Calu3 (cell line): Measurements from ENCODE around the gene NT5C. TPM values are rescaled to one million over a fixed set of nuclear protein-coding genes. Genes with fewer than 3 reads are reported as not detected.

Experiments used
- Bru-seq: library from RNA; stranded (reverse); fragments of 400-500 nt; gene quantifications from one replicate; lab custom pipeline; 2021; lab: Mats Ljungman, UMichigan
- BruChase-seq, 2 experiments: library from RNA; stranded (reverse); fragments of 400-500 nt; gene quantifications; one replicate each; lab custom pipeline; 2021; lab: Mats Ljungman, UMichigan
- BruUV-seq: library from RNA; stranded (reverse); fragments of 400-500 nt; replicated peaks from 2 replicates; lab custom pipeline; 2021; lab: Mats Ljungman, UMichigan
- CTCF ChIA-PET: fragments of 300-600 bp; sonication (Branson Sonifier 250); formaldehyde crosslinking; loops from one replicate; lab custom pipeline; 2022; ENCODE audit warnings: antibody characterized with exemption; lab: Charles Lee
- DNase-seq: peaks from one replicate; pipeline ENCODE4 v3.0.0; 2022
- H3K27ac Mint-ChIP-seq: one replicate; pipeline ENCODE4 v1.8.0; 2022; ENCODE audit warnings: mixed read lengths; ENCODE audit not compliant: unreplicated experiment
- H3K27me3 Mint-ChIP-seq: one replicate; pipeline ENCODE4 v1.8.0; 2022; ENCODE audit warnings: mixed read lengths; ENCODE audit not compliant: unreplicated experiment
- H3K36me3 Mint-ChIP-seq: one replicate; pipeline ENCODE4 v1.8.0; 2022; ENCODE audit warnings: mild to moderate bottlenecking, moderate library complexity, mixed read lengths; ENCODE audit not compliant: insufficient read depth, unreplicated experiment
- H3K4me1 Mint-ChIP-seq: one replicate; pipeline ENCODE4 v1.8.0; 2022; ENCODE audit warnings: mild to moderate bottlenecking, low read depth, mixed read lengths; ENCODE audit not compliant: unreplicated experiment
- H3K4me3 Mint-ChIP-seq: one replicate; pipeline ENCODE4 v1.8.0; 2022; ENCODE audit warnings: mild to moderate bottlenecking, low read depth, moderate library complexity, mixed read lengths; ENCODE audit not compliant: unreplicated experiment
- H3K9me3 Mint-ChIP-seq: one replicate; pipeline ENCODE4 v1.8.0; 2022; ENCODE audit warnings: low read depth, mixed read lengths; ENCODE audit not compliant: unreplicated experiment
- CTCF ChIP-seq: fragments of 200-600 bp; IDR thresholded peaks from one replicate; pipeline ENCODE4 v1.8.0; 2022; ENCODE audit warnings: antibody characterized with exemption; ENCODE audit not compliant: unreplicated experiment
- intact Hi-C: fragments of 100-400 bp; cut with micrococcal nuclease; formaldehyde crosslinking; loops from one replicate; pipeline ENCODE4 v1.10.0; 2022; ENCODE audit not compliant: unreplicated experiment
- long read RNA-seq: library from polyadenylated mRNA; stranded (forward); transcript quantifications from one replicate; pipeline ENCODE4 v2.0.0, GENCODE V29; 2022
- total RNA-seq: library from RNA; stranded (reverse); gene quantifications from 2 replicates; pipeline ENCODE4 v1.2.3, GENCODE V29; 2022

Gene NT5C
- total RNA-seq (56.6 and 58.2 TPM in 2 replicates), Bru-seq, nascent RNA (percentile 76 among the genes with signal in this experiment), BruChase-seq, experiment 1, labeled RNA remaining after a 6-hour chase (percentile 84 among the genes with signal in this experiment), BruChase-seq, experiment 2, labeled RNA remaining after a 2-hour chase (percentile 87 among the genes with signal in this experiment)
- long read RNA-seq, transcript NT5C-212 (4 exons, 921 nt) = minor isoform, 8 of 103 reads
- long read RNA-seq, transcript NT5C-206 (4 exons, 726 nt) = minor isoform, 11 of 103 reads
- long read RNA-seq, transcript NT5C-210 (4 exons, 860 nt) = minor isoform, 6 of 103 reads
- long read RNA-seq, transcript NT5C-201 (5 exons, 954 nt) = major isoform, 34 of 103 reads
- long read RNA-seq, partial matches to known transcripts = 1 of 103 reads
- long read RNA-seq, other reads (novel, unspliced or antisense) = 22 of 103 reads

- no peaks in the 10 kb centered on the region for H3K9me3 Mint-ChIP-seq
- no TSS peak for BruUV-seq
- peaks cover 10% of the 10 kb centered on the region for H3K4me1 Mint-ChIP-seq
- intact Hi-C loops = no loop called here
- H3K36me3 Mint-ChIP-seq = peaks cover 81% of the 10 kb centered on the region
- H3K4me3 Mint-ChIP-seq = peak within 1 kb of the TSS; percentile 82
- DNase-seq = peak; percentile 85
- peak within 1 kb of the TSS; percentile 72 for H3K27ac Mint-ChIP-seq
- CTCF ChIA-PET = interaction anchor here (0.9 to 2.4 kb wide), 6 partner anchors 17 to 72 kb away, joined by 3 to 21 read pairs (median 4); no protein-coding TSS in a partner anchor
- no peaks in the 10 kb centered on the region for H3K27me3 Mint-ChIP-seq
- peak; percentile 80 for TF ChIP-seq CTCF
Observed at GRCh38 chr17:75131278-75132017, at the start of gene NT5C. NT5C (minus strand) TSS chr17:75131742; CDS start chr17:75131707, 35 bp downstream.

GRCh38 chr17:75181110-75181509 lies 49.6 kb upstream of the NT5C start:
- Mint-ChIP-seq H3K36me3 (peaks cover 85% of the 10 kb centered on the region), H3K4me1 (peaks cover 17% of the 10 kb centered on the region), H3K27ac (peak overlapping the region; percentile 22), H3K27me3 (no peaks in the 10 kb centered on the region), H3K9me3 (peaks cover 5% of the 10 kb centered on the region), H3K4me3 (peak overlapping the region; percentile 76)
- CTCF ChIA-PET = interaction anchor here (0.7 kb wide), 1 partner anchor 29 kb away, joined by 3 read pairs; no protein-coding TSS in a partner anchor
- BruUV-seq = no TSS peak
- no peak for TF ChIP-seq CTCF
- intact Hi-C loops = no loop called here
- no peak for DNase-seq

- peaks cover 92% of the 10 kb centered on the region for H3K36me3 Mint-ChIP-seq
- CTCF ChIA-PET = interaction anchor here (0.5 to 0.7 kb wide), 2 partner anchors 51 to 414 kb away, joined by 4 read pairs; no protein-coding TSS in a partner anchor
- no peak for DNase-seq
- TF ChIP-seq CTCF = no peak
- no peak overlapping the region for H3K27ac Mint-ChIP-seq
- intact Hi-C loops = no loop called here
- H3K27me3 Mint-ChIP-seq = no peaks in the 10 kb centered on the region
- peaks cover under 1% of the 10 kb centered on the region for H3K9me3 Mint-ChIP-seq
- H3K4me3 Mint-ChIP-seq = no peak overlapping the region
- no TSS peak for BruUV-seq
- peaks cover 3% of the 10 kb centered on the region for H3K4me1 Mint-ChIP-seq
Observed at GRCh38 chr17:75178453-75178852, 46.9 kb upstream of the NT5C start.

- intact Hi-C loops = no loop called here
- Mint-ChIP-seq H3K4me3 (no peak overlapping the region), H3K4me1 (no peaks in the 10 kb centered on the region), H3K9me3 (no peaks in the 10 kb centered on the region), H3K27ac (no peak overlapping the region), H3K36me3 (peaks cover 92% of the 10 kb centered on the region), H3K27me3 (no peaks in the 10 kb centered on the region)
- no peak for DNase-seq
- no TSS peak for BruUV-seq
- TF ChIP-seq CTCF = no peak
- CTCF ChIA-PET = no interaction called here
Observed at GRCh38 chr17:75176625-75177024, 45.1 kb upstream of the NT5C start.
